ENCODE data around the gene GREB1. TPM values are rescaled to one million over a fixed set of nuclear protein-coding genes. Genes with fewer than 3 reads are reported as not detected.
A peak's percentile ranks its signal among the peaks of the same experiment; 100 is the strongest.

GREB1 gene
- total RNA-seq, 1 donor: under 0.01 TPM

- H3K4me3 ChIP-seq (ENCODE audit: low read depth, low read length): no peak overlapping the region
- TF ChIP-seq CTCF (IDR thresholded peaks at IDR 0.05; ENCODE audit: insufficient read depth, low read depth, low read length): no peak
- DNase-seq (ENCODE audit: low read depth): peak; percentile 39
These were observed 24.5 kb downstream of the GREB1 start for GRCh38 chr2:11558214-11558886.

- no peak for DNase-seq (ENCODE audit: low read depth)
- no peak overlapping the region for H3K4me3 ChIP-seq (ENCODE audit: low read depth, low read length)
- TF ChIP-seq CTCF (IDR thresholded peaks at IDR 0.05; ENCODE audit: insufficient read depth, low read depth, low read length): no peak
These were observed 25.4 kb downstream of the GREB1 start for GRCh38 chr2:11559066-11559785.

- H3K4me3 ChIP-seq (ENCODE audit: low read depth, low read length): no peak overlapping the region
- no peak for DNase-seq (ENCODE audit: low read depth)
- TF ChIP-seq CTCF (IDR thresholded peaks at IDR 0.05; ENCODE audit: insufficient read depth, low read depth, low read length): no peak
These were observed 25.9 kb downstream of the GREB1 start for GRCh38 chr2:11559786-11560155.

- no peak overlapping the region for H3K4me3 ChIP-seq (ENCODE audit: low read depth, low read length)
- DNase-seq (ENCODE audit: low read depth): no peak
- TF ChIP-seq CTCF (IDR thresholded peaks at IDR 0.05; ENCODE audit: insufficient read depth, low read depth, low read length): no peak
These were observed 27.0 kb downstream of the GREB1 start for GRCh38 chr2:11560806-11561205.

- no peak overlapping the region for H3K4me3 ChIP-seq (ENCODE audit: low read depth, low read length)
- peak; percentile 15 for DNase-seq (ENCODE audit: low read depth)
- no peak for TF ChIP-seq CTCF (IDR thresholded peaks at IDR 0.05; ENCODE audit: insufficient read depth, low read depth, low read length)
These were observed 28.2 kb downstream of the GREB1 start for GRCh38 chr2:11562011-11562410.

- no peak overlapping the region for H3K4me3 ChIP-seq (ENCODE audit: low read depth, low read length)
- TF ChIP-seq CTCF (IDR thresholded peaks at IDR 0.05; ENCODE audit: insufficient read depth, low read depth, low read length): no peak
- no peak for DNase-seq (ENCODE audit: low read depth)
These were observed 28.6 kb downstream of the GREB1 start for GRCh38 chr2:11562476-11562875.
